H1 (cell line): Measurements from ENCODE around the gene PRF1. TPM values are rescaled to one million over a fixed set of nuclear protein-coding genes. Genes with fewer than 3 reads are reported as not detected.

Experiments used
- CTCF ChIA-PET: fragments of 300-600 bp; sonication (Branson Sonifier 250); formaldehyde crosslinking; loops from one replicate; lab custom pipeline; 2021; ENCODE audit not compliant: partially characterized antibody; lab: Charles Lee
- POLR2A ChIA-PET: fragments of 300-600 bp; sonication (Branson Sonifier 250); formaldehyde crosslinking; loops from one replicate; lab custom pipeline; 2021; ENCODE audit warnings: inconsistent platforms; ENCODE audit not compliant: partially characterized antibody; lab: Charles Lee
- DNase-seq, 2 experiments: peaks; one replicate each; pipeline versions ENCODE4 v3.0.0 to v3.0.0-alpha.2; 2010 to 2022; ENCODE audit warnings: low spot score in 2 of 2, low read depth in 1 of 2, mixed read lengths in 1 of 2
- FAIRE-seq: peaks from 2 replicates; lab custom pipeline; 2011; peaks lifted over from hg19 to GRCh38; lab: Jason Lieb, UNC
- H2AFZ ChIP-seq: 2 replicates; pipeline ENCODE4 v1.8.1; 2012; ENCODE audit warnings: low read length, inconsistent platforms
- H2AK5ac ChIP-seq: 2 replicates; pipeline ENCODE4 v1.6.1; 2013; ENCODE audit warnings: low read depth, low read length
- H2BK120ac ChIP-seq: replicated peaks from 2 replicates; pipeline ENCODE3; 2013; ENCODE audit warnings: low read depth, low read length, inconsistent platforms
- H2BK12ac ChIP-seq: 2 replicates; pipeline ENCODE4 v1.6.1; 2013; ENCODE audit warnings: low read depth, low read length
- H2BK15ac ChIP-seq: 2 replicates; pipeline ENCODE4 v1.6.1; 2013; ENCODE audit warnings: low read length
- H2BK20ac ChIP-seq: 2 replicates; pipeline ENCODE4 v1.6.1; 2013; ENCODE audit warnings: low read length
- H2BK5ac ChIP-seq: 2 replicates; pipeline ENCODE4 v1.6.1; 2013; ENCODE audit warnings: low read depth, low read length
- H3K14ac ChIP-seq: 2 replicates; pipeline ENCODE4 v1.6.1; 2013; ENCODE audit warnings: inconsistent platforms; ENCODE audit not compliant: insufficient read length
- H3K18ac ChIP-seq: 2 replicates; pipeline ENCODE4 v1.6.1; 2013; ENCODE audit warnings: low read length; ENCODE audit errors: extremely low read depth
- H3K23ac ChIP-seq: 2 replicates; pipeline ENCODE4 v1.6.1; 2013; ENCODE audit warnings: inconsistent platforms; ENCODE audit not compliant: insufficient read length
- H3K23me2 ChIP-seq: 2 replicates; pipeline ENCODE4 v1.6.1; 2013; ENCODE audit warnings: low read depth, low read length
- H3K27ac ChIP-seq: 2 replicates; pipeline ENCODE4 v1.6.1; 2011; ENCODE audit warnings: low read depth, low read length, inconsistent platforms
- H3K27me3 ChIP-seq, 4 experiments: replicated peaks in 1 of 4; 1 replicate in 1 of 4; 2 replicates in 3 of 4; pipeline versions ENCODE4 v1.6.1 to v1.8.1; 2011 to 2013; ENCODE audit warnings: low read length in 3 of 4, mild to moderate bottlenecking in 3 of 4, inconsistent platforms in 2 of 4, mixed read lengths in 2 of 4, moderate library complexity in 1 of 4; ENCODE audit not compliant: control insufficient read depth in 3 of 4, insufficient read depth in 3 of 4; ENCODE audit errors: extremely low read depth in 1 of 4
- H3K36me3 ChIP-seq, 4 experiments: 2 replicates each; pipeline versions ENCODE4 v1.6.1 to v1.8.1; 2011 to 2013; ENCODE audit warnings: mild to moderate bottlenecking in 4 of 4, low read length in 3 of 4, moderate library complexity in 2 of 4, control low read depth in 1 of 4, inconsistent platforms in 1 of 4; ENCODE audit not compliant: insufficient read depth in 4 of 4, control insufficient read depth in 2 of 4
- H3K4ac ChIP-seq: replicated peaks from 2 replicates; pipeline ENCODE3; 2013; ENCODE audit warnings: low read length, low read depth, mixed read lengths, inconsistent platforms; ENCODE audit not compliant: insufficient read length
- H3K4me1 ChIP-seq, 4 experiments: replicated peaks in 1 of 4; 1 replicate in 1 of 4; 2 replicates in 3 of 4; pipeline versions ENCODE4 v1.6.1 to v1.8.1; 2011 to 2013; ENCODE audit warnings: low read length in 3 of 4, inconsistent platforms in 2 of 4, mixed read lengths in 1 of 4; ENCODE audit not compliant: insufficient read depth in 4 of 4, control insufficient read depth in 3 of 4
- H3K4me2 ChIP-seq, 2 experiments: 2 replicates each; pipeline versions ENCODE4 v1.6.1 to v1.8.1; 2011 to 2013; ENCODE audit warnings: low read depth in 2 of 2, low read length in 2 of 2, control low read depth in 1 of 2, inconsistent platforms in 1 of 2, mild to moderate bottlenecking in 1 of 2; ENCODE audit not compliant: insufficient read depth in 1 of 2
- H3K4me3 ChIP-seq, 4 experiments: fragments of 200-600, 300-600 bp in 1 of 4; sonication (generic), shearing (Covaris generic), sonication (Bioruptor Twin) in 1 of 4; 2 replicates each; pipeline versions ENCODE4 v1.5.1 to v1.8.1; 2011 to 2016; ENCODE audit warnings: low read length in 4 of 4, low read depth in 3 of 4, control low read depth in 2 of 4, inconsistent platforms in 2 of 4, mild to moderate bottlenecking in 2 of 4, mixed read lengths in 1 of 4, moderate library complexity in 1 of 4; ENCODE audit not compliant: insufficient read depth in 2 of 4; ENCODE audit errors: extremely low read depth in 1 of 4
- H3K56ac ChIP-seq: replicated peaks from 2 replicates; pipeline ENCODE3; 2013; ENCODE audit warnings: low read depth, mild to moderate bottlenecking, mixed read lengths, low read length, inconsistent platforms; ENCODE audit not compliant: insufficient read length
- H3K79me1 ChIP-seq: 2 replicates; pipeline ENCODE4 v1.6.1; 2013; ENCODE audit warnings: low read depth, low read length, control low read depth
- H3K79me2 ChIP-seq, 2 experiments: 2 replicates each; pipeline versions ENCODE4 v1.6.1 to v1.8.1; 2012 to 2013; ENCODE audit warnings: low read length in 2 of 2, mild to moderate bottlenecking in 2 of 2, inconsistent platforms in 1 of 2; ENCODE audit not compliant: insufficient read depth in 2 of 2, control insufficient read depth in 1 of 2
- H3K9ac ChIP-seq, 4 experiments: replicated peaks in 1 of 4; 1 replicate in 1 of 4; 2 replicates in 3 of 4; pipeline versions ENCODE4 v1.6.1 to v1.8.1; 2011 to 2013; ENCODE audit warnings: low read depth in 3 of 4, low read length in 3 of 4, control low read depth in 2 of 4, mild to moderate bottlenecking in 2 of 4, moderate library complexity in 2 of 4, inconsistent platforms in 1 of 4; ENCODE audit errors: extremely low read depth in 1 of 4
- H3K9me3 ChIP-seq, 2 experiments: 2 replicates each; pipeline versions ENCODE4 v1.6.1 to v1.8.1; 2012 to 2013; ENCODE audit warnings: mild to moderate bottlenecking in 2 of 2, moderate library complexity in 2 of 2, control low read depth in 1 of 2, inconsistent platforms in 1 of 2, low read depth in 1 of 2, low read length in 1 of 2, mixed read lengths in 1 of 2; ENCODE audit not compliant: insufficient read depth in 2 of 2
- H4K20me1 ChIP-seq, 2 experiments: replicated peaks in 1 of 2; 2 replicates each; pipeline versions ENCODE3 to v1.8.1; 2011 to 2013; ENCODE audit warnings: inconsistent platforms in 2 of 2, low read length in 2 of 2, mild to moderate bottlenecking in 1 of 2; ENCODE audit not compliant: insufficient read depth in 2 of 2, control insufficient read depth in 1 of 2
- H4K5ac ChIP-seq: 2 replicates; pipeline ENCODE4 v1.6.1; 2013; ENCODE audit warnings: low read length, low read depth, mixed read lengths, inconsistent platforms; ENCODE audit not compliant: insufficient read length
- H4K8ac ChIP-seq: 2 replicates; pipeline ENCODE4 v1.8.0; 2013; ENCODE audit warnings: mild to moderate bottlenecking, moderate library complexity, low read length, inconsistent platforms; ENCODE audit not compliant: insufficient read depth; ENCODE audit errors: extremely low read depth
- H4K91ac ChIP-seq: replicated peaks from 2 replicates; pipeline ENCODE3; 2013; ENCODE audit warnings: low read length, mixed read lengths, inconsistent platforms; ENCODE audit not compliant: insufficient read length
- ATF2 ChIP-seq: IDR thresholded peaks from 2 replicates; pipeline ENCODE4 v1.6.1; 2012; ENCODE audit warnings: low read length, inconsistent platforms
- BCL11A ChIP-seq, 2 experiments: IDR thresholded peaks; one replicate each; pipeline ENCODE4 v1.6.1; 2011; ENCODE audit warnings: low read depth in 2 of 2, low read length in 2 of 2, mild to moderate bottlenecking in 2 of 2
- CTCF ChIP-seq, 3 experiments: IDR thresholded peaks; 1 replicate in 2 of 3; 2 replicates in 1 of 3; pipeline versions ENCODE4 v1.5.1 to v1.6.1; 2011; ENCODE audit warnings: low read length in 3 of 3, mild to moderate bottlenecking in 3 of 3, inconsistent platforms in 2 of 3, low read depth in 1 of 3, moderate library complexity in 1 of 3; ENCODE audit not compliant: insufficient read depth in 1 of 3; ENCODE audit errors: control extremely low read depth in 1 of 3
- RAD21 ChIP-seq, 2 experiments: IDR thresholded peaks in 1 of 2; conservative IDR thresholded peaks in 1 of 2; 2 replicates each; pipeline ENCODE4 v1.6.1; 2011; ENCODE audit warnings: low read depth in 2 of 2, low read length in 2 of 2, improper control_type of control experiment in 1 of 2, inconsistent platforms in 1 of 2, mild to moderate bottlenecking in 1 of 2, moderate library complexity in 1 of 2
- WGBS, 2 experiments: shearing (Covaris generic) in 1 of 2; methylation state at CpG; one replicate each; pipeline versions ENCODE4 v1.1.6 to v1.1.7; 2013 to 2015; ENCODE audit warnings: low lambda C conversion rate in 2 of 2, mixed read lengths in 2 of 2, inconsistent platforms in 1 of 2, low coverage in 1 of 2, missing lambda C conversion rate in 1 of 2; ENCODE audit not compliant: insufficient replicate concordance in 2 of 2, insufficient coverage in 1 of 2, insufficient read length in 1 of 2; ENCODE audit errors: extremely low coverage in 1 of 2, missing lambda C conversion rate in 1 of 2; 5-methylcytosine and 5-hydroxymethylcytosine counted together
- polyA plus RNA-seq, 7 experiments: library from polyadenylated mRNA; depleted of rRNA in 3 of 7; stranded (reverse) in 5 of 7; unstranded in 2 of 7; fragments of >200 nt in 5 of 7; fragments of 200-250 nt in 2 of 7; gene quantifications; 1 replicate in 5 of 7; 2 replicates in 1 of 7; 4 replicates in 1 of 7; pipeline versions ENCODE4 v1.2.1 to v1.2.3, GENCODE V29; 2011 to 2013; ENCODE audit warnings: missing spikeins in 2 of 7, mixed read lengths in 2 of 7
- total RNA-seq: library from RNA; stranded (reverse); fragmentation: NEBNext Ultra II Directional; extraction: Animal tissue kit (Norgen Biotek cat#: 25700); gene quantifications from 2 replicates; pipeline ENCODE4 v1.2.1, GENCODE V29; 2021

Gene PRF1
- total and polyA plus RNA-seq, 2 of the 8 experiments (the other 6 are each of a cell fraction or from before 2014, with no cell fraction given) = 0.15 TPM; not detected in 1

GRCh38 chr10:70619271-70620019 is 16.9 kb upstream of the PRF1 start:
- ChIA-PET POLR2A (interaction anchor here (0.7 to 1.1 kb wide), 2 partner anchors 49 to 158 kb away, joined by 3 read pairs; no protein-coding TSS in a partner anchor), CTCF (interaction anchor here (0.7 to 4.1 kb wide), 33 partner anchors 10 to 268 kb away, joined by 3 to 25 read pairs (median 4); partner anchors contain the start of gene ADAMTS14)
- Histone ChIP-seq H3K27ac (no peak overlapping the region), H3K18ac (no peak overlapping the region), H3K4me1 (peaks cover 3 to 14% (median 10%) of the 10 kb centered on the region in 4 experiments), H3K4ac (no peak overlapping the region), H3K79me1 (no peaks in the 10 kb centered on the region), H2BK120ac (no peak overlapping the region), H3K14ac (no peak overlapping the region), H3K9ac (no peak overlapping the region), H2AK5ac (no peak overlapping the region), H2AFZ (peak overlapping the region; percentile 64; the same call in 1 of the 2 replicates), H4K20me1 (no peaks in the 10 kb centered on the region), H3K23ac (no peak overlapping the region), H4K5ac (no peak overlapping the region), H4K91ac (no peak overlapping the region), H3K36me3 (no peaks in the 10 kb centered on the region), H3K4me2 (no peak overlapping the region), H3K56ac (no peak overlapping the region), H3K4me3 (no peak overlapping the region), H2BK15ac (no peak overlapping the region), H2BK12ac (no peak overlapping the region), H2BK5ac (no peak overlapping the region), H3K79me2 (no peaks in the 10 kb centered on the region), H2BK20ac (no peak overlapping the region), H3K27me3 (no peaks in the 10 kb centered on the region; a peak in 1 of 7 replicates), H3K23me2 (no peaks in the 10 kb centered on the region), H3K9me3 (peaks cover 7 to 9% of the 10 kb centered on the region in 2 experiments; a peak in 3 of 4 replicates), H4K8ac (no peak overlapping the region)
- 43% methylated on average over 4 of the region's 4 CpGs; no CpG with 5 or more reads in 1 of the 2 experiments for WGBS, 2 experiments
- DNase-seq (no peak), FAIRE-seq (peak; percentile 85)
- TF ChIP-seq RAD21 (IDR thresholded peaks at IDR 0.05 in 1 of 2, conservative IDR thresholded peaks at IDR 0.05 in 1 of 2; ENCODE audit: low read depth in 2 of 2, low read length in 2 of 2) (peak; percentile 87 to 88), CTCF (IDR thresholded peaks at IDR 0.05; ENCODE audit: control extremely low read depth in 1 of 3, insufficient read depth in 1 of 3, low read depth in 1 of 3, low read length in 3 of 3) (peak in 2 of 3 experiments; percentile 63 to 67; a peak in 2 of 4 replicates), ATF2 (0 out of 2 replicates have a peak, but pooled peaks have one; percentile 52), BCL11A (IDR thresholded peaks at IDR 0.05; ENCODE audit: low read depth in 2 of 2, low read length in 2 of 2) (no peak)
